Amygdala (tissue), 56 donors: ENCODE results near the gene DGKB.

Source experiments
- DNase-seq, 56 donors: peaks; one replicate each; lab custom pipeline; 2025; lab: John Stamatoyannopoulos, UW

The DGKB gene

DNA sequence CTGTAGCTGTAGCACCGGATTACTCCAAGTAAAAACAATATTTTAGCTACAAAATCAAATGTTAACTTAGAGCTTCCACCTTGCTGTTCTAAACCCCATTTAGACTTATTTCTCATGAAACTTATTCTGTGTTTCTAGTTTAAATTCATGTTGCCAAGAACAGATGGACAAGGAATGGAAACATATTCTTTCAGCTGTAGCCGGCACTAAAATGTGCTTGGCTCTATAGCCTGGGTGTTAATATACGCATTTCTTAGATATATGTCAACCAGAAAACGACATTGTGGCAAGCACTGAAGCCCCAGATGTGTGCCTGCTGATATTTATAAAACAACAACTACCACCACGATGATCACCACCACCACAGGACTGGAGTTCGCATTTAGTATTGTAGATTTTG is 722.8 kb downstream of the DGKB start:
- DNase-seq = no peak

DNA sequence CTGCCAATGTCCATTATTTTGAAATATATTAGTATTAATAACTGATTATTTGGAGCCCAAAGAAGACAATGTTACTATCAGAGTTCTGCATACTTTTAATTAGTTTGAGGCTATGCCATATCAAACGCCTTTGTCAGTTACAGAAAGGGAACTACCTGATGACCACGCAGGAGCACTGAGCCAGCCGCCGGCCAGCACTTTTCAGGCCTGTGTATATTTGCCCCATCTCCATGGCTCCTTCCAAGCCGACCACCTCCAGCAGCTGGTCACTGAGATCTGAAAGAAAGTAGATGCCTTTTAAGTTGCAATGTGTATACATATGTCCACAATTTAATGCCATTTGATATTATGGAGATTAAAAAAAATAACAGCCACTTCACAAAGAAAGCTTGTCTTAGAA is 724.7 kb downstream of the DGKB start:
- DNase-seq = no peak

DNA sequence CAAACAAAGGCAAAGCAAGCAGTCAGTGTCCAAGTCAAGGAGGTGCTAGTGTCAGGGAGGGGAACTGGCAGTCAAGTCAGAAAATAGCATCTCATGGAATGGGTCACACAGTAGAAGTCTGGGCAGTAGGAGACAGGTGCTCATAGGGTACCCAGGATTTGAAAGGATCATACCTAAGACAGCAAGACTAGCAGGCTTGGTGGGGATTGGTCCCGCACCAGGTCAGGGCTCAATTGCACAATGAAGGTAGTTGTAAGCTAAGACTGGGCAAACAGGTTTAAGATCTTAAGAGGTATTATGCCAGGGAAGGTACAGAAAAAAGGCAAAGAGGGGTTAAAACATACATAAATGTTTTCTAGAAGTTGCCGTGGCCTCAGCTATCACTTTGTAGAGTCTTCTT is 731.7 kb downstream of the DGKB start:
- DNase-seq = no peak

- no peak for DNase-seq
Measured at GRCh38 chr7:14158111-14158510, 744.4 kb downstream of the DGKB start.

DNA sequence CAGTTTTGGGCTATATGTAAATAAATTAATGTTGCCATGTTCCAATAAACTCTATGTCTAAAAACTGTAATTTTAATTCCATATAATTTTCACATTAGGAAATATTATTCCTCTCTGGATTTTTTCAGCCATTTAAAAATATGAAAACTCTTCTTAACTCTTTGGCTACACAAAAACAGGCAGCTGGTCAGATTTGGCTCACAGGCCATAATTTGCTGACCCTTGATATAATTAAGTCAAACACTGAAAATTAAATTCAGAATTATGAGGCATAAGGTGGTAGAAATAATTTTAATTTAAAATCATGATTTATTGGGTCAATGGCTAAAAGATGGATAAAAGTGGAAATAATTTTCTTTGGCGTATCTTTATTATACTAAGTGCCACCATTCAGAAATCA is 746.1 kb downstream of the DGKB start:
- no peak for DNase-seq

- DNase-seq = no peak
Measured at GRCh38 chr7:14148974-14149373, 753.6 kb downstream of the DGKB start.

DNA sequence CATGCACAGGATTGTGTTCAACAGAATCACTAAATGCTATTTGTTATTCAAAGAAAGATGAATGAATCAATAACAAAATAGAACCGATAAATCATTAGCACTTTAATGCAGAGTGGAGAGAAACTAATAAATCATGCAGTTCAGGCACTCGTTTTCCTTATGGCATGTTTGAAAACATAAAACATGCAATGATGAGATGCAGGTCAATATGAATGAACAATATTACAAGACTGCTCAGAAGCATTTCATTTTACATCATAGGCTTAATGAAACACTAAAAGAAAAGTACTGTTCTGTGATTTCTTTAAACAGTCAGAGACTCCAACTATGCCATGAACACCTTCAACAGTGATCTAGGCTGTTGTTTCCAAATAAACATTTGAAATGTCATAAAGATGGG is 755.0 kb downstream of the DGKB start:
- DNase-seq = no peak

DNA sequence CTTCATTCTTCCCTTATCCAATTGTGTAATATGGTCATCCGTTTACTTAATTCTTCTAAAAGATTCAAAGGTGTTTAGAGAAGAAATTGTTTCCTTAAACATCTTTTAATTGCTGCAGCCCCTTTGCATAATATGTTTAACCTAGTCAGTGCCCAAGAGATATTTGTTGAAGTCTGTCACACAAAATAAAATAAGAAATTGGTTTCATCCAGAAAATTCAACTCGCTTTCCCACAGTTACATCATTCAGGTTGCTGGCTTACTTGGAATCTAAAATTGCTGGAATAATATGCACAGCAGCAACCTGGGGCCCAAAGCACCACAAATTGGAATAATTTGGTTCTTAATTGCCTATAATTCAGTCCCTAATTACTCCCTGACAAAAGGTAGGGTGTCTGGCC is 758.0 kb downstream of the DGKB start:
- DNase-seq = no peak

DNA sequence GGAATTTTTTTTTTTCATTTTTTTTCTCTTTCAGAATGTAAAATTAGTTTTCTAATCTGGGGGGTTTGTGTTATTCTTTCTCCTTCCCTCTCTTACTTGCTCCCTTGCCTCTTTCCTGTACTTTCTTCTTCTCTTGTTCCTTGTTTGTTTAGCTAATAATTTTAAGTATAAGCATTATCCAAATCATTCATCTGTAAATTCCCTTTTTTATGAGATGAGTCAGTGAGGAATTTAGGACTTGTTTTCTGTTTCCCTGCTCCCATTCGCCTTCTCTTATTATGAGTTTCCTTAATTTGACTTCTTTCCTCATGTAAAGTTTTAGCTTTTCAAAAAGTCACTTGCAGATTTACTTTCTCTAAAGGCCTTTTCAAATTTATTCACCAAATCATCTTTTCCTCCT is 758.4 kb downstream of the DGKB start:
- no peak for DNase-seq

- DNase-seq = no peak
Measured at GRCh38 chr7:14137676-14138075, 764.9 kb downstream of the DGKB start.

- DNase-seq = no peak
Measured at GRCh38 chr7:14133752-14134151, 768.8 kb downstream of the DGKB start.

- DNase-seq = no peak
Measured at GRCh38 chr7:14125998-14126397, 776.6 kb downstream of the DGKB start.

GRCh38 chr7:14124716-14125115 is 777.8 kb downstream of the DGKB start:
- DNase-seq = no peak

- no peak for DNase-seq
Measured at GRCh38 chr7:14123923-14124322, 778.6 kb downstream of the DGKB start.

DNA sequence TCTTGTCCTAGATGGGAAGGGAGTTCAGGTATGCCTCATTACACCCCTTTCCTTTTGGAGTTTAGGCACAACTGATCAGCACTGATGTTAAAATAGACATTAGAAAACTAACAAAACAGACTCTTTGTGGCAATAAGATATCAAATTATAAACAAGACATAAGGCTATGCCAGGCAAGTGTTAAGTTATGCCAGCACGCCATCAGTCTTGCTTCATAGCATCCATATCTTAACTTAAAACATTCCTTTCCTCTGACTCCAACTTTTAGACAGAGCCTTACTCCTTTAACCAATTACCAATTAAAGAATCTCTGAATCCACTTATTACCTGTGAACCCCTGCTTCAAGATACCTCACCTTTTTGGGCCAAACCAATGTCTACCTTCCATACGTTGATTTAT is 786.9 kb downstream of the DGKB start:
- DNase-seq = no peak

DNA sequence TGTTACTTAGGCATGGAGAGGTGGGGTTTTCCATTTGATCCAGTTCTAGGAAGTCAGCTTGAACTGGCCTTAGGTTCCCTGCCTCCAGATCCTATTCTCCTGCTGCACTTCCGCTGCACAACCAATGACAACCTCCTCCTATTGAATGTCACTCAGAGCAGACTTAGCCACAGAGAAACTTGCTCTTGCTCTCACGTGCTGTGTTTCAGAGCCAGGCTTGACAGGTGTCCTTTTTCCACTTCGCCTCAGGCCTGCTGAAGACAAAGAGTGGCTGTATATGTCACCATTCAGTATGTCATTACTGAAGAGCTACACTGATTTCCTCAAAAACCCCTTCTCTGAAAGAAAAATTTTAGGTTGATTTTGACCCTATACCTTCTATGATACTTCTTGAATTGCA is 797.7 kb downstream of the DGKB start:
- no peak for DNase-seq

DNA sequence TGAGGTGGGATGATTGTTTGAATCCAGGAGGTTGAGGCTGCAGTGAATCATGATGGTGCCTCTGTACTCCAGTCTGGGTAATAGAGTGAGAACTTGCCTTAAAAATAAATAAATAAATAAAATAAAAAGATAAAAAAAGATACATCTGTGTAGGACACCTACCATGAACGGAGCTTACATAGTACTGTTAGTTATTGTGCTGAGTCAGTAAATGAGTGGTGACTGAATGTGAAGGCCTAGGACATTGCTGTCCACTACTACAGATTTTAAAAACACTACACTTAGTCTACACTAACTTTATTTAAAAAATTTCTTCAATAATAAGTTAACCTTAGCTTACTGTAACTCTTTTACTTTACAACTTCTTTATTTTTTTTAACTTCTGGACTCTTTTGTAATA is 806.4 kb downstream of the DGKB start:
- no peak for DNase-seq

DNA sequence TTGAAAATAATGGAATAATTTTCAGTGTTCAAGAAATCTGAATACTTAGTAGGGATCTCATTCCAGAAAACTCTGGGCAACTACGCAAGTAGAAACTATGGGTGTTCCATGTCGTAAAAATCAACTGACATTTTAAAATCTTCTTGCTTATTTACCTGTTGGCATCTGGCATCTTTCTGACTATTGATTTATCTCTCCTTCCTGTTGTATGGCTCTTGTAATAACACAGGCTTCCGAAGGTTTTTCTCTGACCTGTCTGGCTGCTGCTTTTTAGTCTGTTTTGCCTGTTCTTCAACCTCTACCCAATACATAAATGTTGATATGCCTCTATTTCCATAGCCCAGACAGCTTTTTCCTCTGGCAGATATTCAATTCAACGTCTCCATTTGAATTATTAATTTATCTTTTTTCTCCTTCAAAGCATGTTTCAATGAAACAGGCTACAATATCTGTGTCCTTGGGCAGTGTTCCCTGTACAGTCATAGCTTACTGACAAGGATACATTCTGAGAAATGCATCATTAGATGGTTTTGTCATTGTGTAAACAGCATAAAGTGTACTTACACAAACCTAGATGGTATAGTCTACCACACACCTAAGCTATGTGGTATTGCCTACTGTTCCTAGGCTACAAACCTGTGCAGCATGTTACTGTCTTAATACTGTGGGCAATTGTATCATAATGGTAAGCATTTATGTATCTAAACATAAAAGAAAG is 807.2 kb downstream of the DGKB start:
- DNase-seq = no peak
